SK-MEL-5 (cell line): ENCODE results near the gene HIF1A. TPM values are rescaled to one million over a fixed set of nuclear protein-coding genes. Genes with fewer than 3 reads are reported as not detected.
"Not testable (repeated sequence)": the region's sequence is repeated elsewhere in the genome, so short reads cannot be mapped to it uniquely, and the experiment has no call there.

Experiments
- DNase-seq: peaks from one replicate; pipeline ENCODE4 v3.0.0-alpha.2; 2016; ENCODE audit warnings: low read depth, low spot score
- in situ Hi-C: cut with HindIII; loops from 2 replicates; pipeline ENCODE4 v1.10.0; 2016; ENCODE audit warnings: low sequenced_read_pairs, high pct_unique_total_duplicates, low pct_unique_long_range_greater_than_20kb
- total RNA-seq: library from RNA; depleted of rRNA; stranded (reverse); fragments of >200 nt; shearing (Covaris generic); gene quantifications from 2 replicates; pipeline ENCODE4 v1.2.3, GENCODE V29; 2014

Gene HIF1A
- total RNA-seq, 1 experiment from 2014 or later = 79.5 TPM

GRCh38 chr14:61700104-61700886, 5.0 kb downstream of the HIF1A start:
- no peak for DNase-seq
- in situ Hi-C loops = no loop called here

- in situ Hi-C loops = no loop called here
- DNase-seq = no peak
These were observed 6.6 kb downstream of the HIF1A start for GRCh38 chr14:61701946-61702345.

- in situ Hi-C loops = no loop called here
- DNase-seq = no peak
These were observed 8.2 kb downstream of the HIF1A start for GRCh38 chr14:61703342-61704129.

- DNase-seq = no peak
- in situ Hi-C loops = no loop called here
These were observed 9.2 kb downstream of the HIF1A start for GRCh38 chr14:61704554-61704953.

GRCh38 chr14:61705017-61705416, 9.7 kb downstream of the HIF1A start:
- DNase-seq = no peak
- in situ Hi-C loops = no loop called here

- DNase-seq = no peak
- in situ Hi-C loops = no loop called here
These were observed 10.9 kb downstream of the HIF1A start for GRCh38 chr14:61706096-61706690.

GRCh38 chr14:61707774-61708173, 12.5 kb downstream of the HIF1A start:
- in situ Hi-C loops, DNase-seq: not testable (repeated sequence)

- in situ Hi-C loops, DNase-seq: not testable (repeated sequence)
These were observed 13.4 kb downstream of the HIF1A start for GRCh38 chr14:61708693-61709092.

- in situ Hi-C loops = no loop called here
- no peak for DNase-seq
These were observed 15.8 kb downstream of the HIF1A start for GRCh38 chr14:61710853-61711817.

GRCh38 chr14:61712137-61712536, 16.8 kb downstream of the HIF1A start:
- DNase-seq = no peak
- in situ Hi-C loops = no loop called here

- in situ Hi-C loops = no loop called here
- no peak for DNase-seq
These were observed 18.6 kb downstream of the HIF1A start for GRCh38 chr14:61713724-61714437.

GRCh38 chr14:61716956-61717355, 21.6 kb downstream of the HIF1A start:
- DNase-seq = no peak
- in situ Hi-C loops = no loop called here

GRCh38 chr14:61718039-61718438, 22.7 kb downstream of the HIF1A start:
- no peak for DNase-seq
- in situ Hi-C loops = no loop called here

GRCh38 chr14:61719344-61720293, 24.3 kb downstream of the HIF1A start:
- DNase-seq = no peak
- in situ Hi-C loops = no loop called here

- DNase-seq = no peak
- in situ Hi-C loops = no loop called here
These were observed 25.0 kb downstream of the HIF1A start for GRCh38 chr14:61720294-61720661.

- DNase-seq = no peak
- in situ Hi-C loops = no loop called here
These were observed 25.4 kb downstream of the HIF1A start for GRCh38 chr14:61720741-61721140.
